CD14-positive monocyte (primary cell): ENCODE data around the gene PLCB3. TPM values are rescaled to one million over a fixed set of nuclear protein-coding genes. Genes with fewer than 3 reads are reported as not detected.

ENCODE experiments used
- DNase-seq, 3 donors: peaks; one replicate each; pipeline ENCODE4 v3.0.0-alpha.2; 2011 to 2022
- H2AFZ ChIP-seq: 2 replicates; pipeline ENCODE4 v1.6.0; 2012; ENCODE audit warnings: mild to moderate bottlenecking, low read depth, low read length, inconsistent platforms; ENCODE audit not compliant: insufficient read depth, poor library complexity, severe bottlenecking
- H3K27ac ChIP-seq, 2 donors: 1 replicate in 1 of 2; 2 replicates in 1 of 2; pipeline ENCODE4 v1.5.1; 2012 to 2013; ENCODE audit warnings: low read length in 2 of 2, control low read depth in 1 of 2, inconsistent platforms in 1 of 2, low read depth in 1 of 2, mild to moderate bottlenecking in 1 of 2
- H3K27me3 ChIP-seq, 2 donors: one replicate each; pipeline versions ENCODE4 v1.6.0 to v1.6.1; 2011 to 2013; ENCODE audit warnings: low read length in 2 of 2; ENCODE audit not compliant: control insufficient read depth in 2 of 2, insufficient read depth in 2 of 2
- H3K36me3 ChIP-seq, 2 donors: replicated peaks in 1 of 2; 1 replicate in 1 of 2; 2 replicates in 1 of 2; pipeline versions ENCODE4 v1.5.1 to v1.6.1; 2012 to 2013; ENCODE audit warnings: low read length in 2 of 2, control low read depth in 1 of 2, inconsistent platforms in 1 of 2, mild to moderate bottlenecking in 1 of 2; ENCODE audit not compliant: insufficient read depth in 2 of 2, control insufficient read depth in 1 of 2
- H3K4me1 ChIP-seq, 2 donors: 1 replicate in 1 of 2; 2 replicates in 1 of 2; pipeline versions ENCODE4 v1.5.1 to v1.6.1; 2012 to 2013; ENCODE audit warnings: low read length in 2 of 2, control low read depth in 1 of 2, inconsistent platforms in 1 of 2, mild to moderate bottlenecking in 1 of 2, moderate library complexity in 1 of 2; ENCODE audit not compliant: insufficient read depth in 2 of 2, control insufficient read depth in 1 of 2
- H3K4me2 ChIP-seq: replicated peaks from 2 replicates; pipeline ENCODE3; 2012; ENCODE audit warnings: low read length, moderate library complexity, mild to moderate bottlenecking; ENCODE audit not compliant: poor library complexity, severe bottlenecking; ENCODE audit errors: extremely low read depth
- H3K4me3 ChIP-seq, 3 experiments: fragments of 200-600 bp in 1 of 3; sonication (generic) in 1 of 3; replicated peaks in 1 of 3; 1 replicate in 2 of 3; 2 replicates in 1 of 3; pipeline ENCODE4 v1.5.1; 2011 to 2013; ENCODE audit warnings: low read length in 3 of 3, mild to moderate bottlenecking in 3 of 3, control low read depth in 2 of 3, low read depth in 2 of 3, inconsistent platforms in 1 of 3, moderate library complexity in 1 of 3
- H3K79me2 ChIP-seq: 2 replicates; pipeline ENCODE4 v1.6.0; 2012; ENCODE audit warnings: mild to moderate bottlenecking, control low read depth, inconsistent platforms, low read length, moderate library complexity; ENCODE audit not compliant: insufficient read depth
- H3K9ac ChIP-seq: 2 replicates; pipeline ENCODE4 v1.6.0; 2017; ENCODE audit warnings: low read length, mild to moderate bottlenecking; ENCODE audit not compliant: insufficient read depth, poor library complexity, severe bottlenecking
- H3K9me3 ChIP-seq, 2 donors: replicated peaks in 1 of 2; 1 replicate in 1 of 2; 2 replicates in 1 of 2; pipeline versions ENCODE4 v1.5.1 to v1.6.1; 2012 to 2013; ENCODE audit warnings: low read length in 2 of 2, control low read depth in 1 of 2; ENCODE audit not compliant: control insufficient read depth in 1 of 2, insufficient read depth in 1 of 2
- H4K20me1 ChIP-seq: 2 replicates; pipeline ENCODE4 v1.6.0; 2012; ENCODE audit warnings: mild to moderate bottlenecking, low read length, control low read depth, moderate library complexity; ENCODE audit not compliant: insufficient read depth
- H3K27ac Mint-ChIP-seq, 7 donors: one replicate each; pipeline ENCODE4 v1.8.0; 2020; ENCODE audit warnings: mild to moderate bottlenecking in 7 of 7, mixed read lengths in 7 of 7, moderate library complexity in 6 of 7, inconsistent platforms in 2 of 7
- H3K27me3 Mint-ChIP-seq, 3 donors: one replicate each; pipeline ENCODE4 v1.8.0; 2021 to 2022; ENCODE audit warnings: low read depth in 3 of 3, mild to moderate bottlenecking in 3 of 3, mixed read lengths in 3 of 3, moderate library complexity in 3 of 3, inconsistent platforms in 1 of 3
- H3K36me3 Mint-ChIP-seq, 2 donors: one replicate each; pipeline ENCODE4 v1.8.0; 2020; ENCODE audit warnings: mixed read lengths in 2 of 2, inconsistent platforms in 1 of 2, mild to moderate bottlenecking in 1 of 2
- H3K4me1 Mint-ChIP-seq: one replicate; pipeline ENCODE4 v1.8.0; 2020; ENCODE audit warnings: mild to moderate bottlenecking, mixed read lengths
- H3K4me3 Mint-ChIP-seq, 2 donors: one replicate each; pipeline ENCODE4 v1.8.0; 2020; ENCODE audit warnings: mild to moderate bottlenecking in 2 of 2, mixed read lengths in 2 of 2, moderate library complexity in 1 of 2
- H3K9me3 Mint-ChIP-seq, 7 donors: one replicate each; pipeline ENCODE4 v1.8.0; 2020 to 2022; ENCODE audit warnings: mixed read lengths in 7 of 7, mild to moderate bottlenecking in 6 of 7, moderate library complexity in 6 of 7, inconsistent platforms in 2 of 7
- CTCF ChIP-seq: fragments of 200-600 bp; IDR thresholded peaks from one replicate; pipeline ENCODE4 v1.8.0; 2022; ENCODE audit warnings: antibody characterized with exemption, mild to moderate bottlenecking
- WGBS: methylation state at CpG from one replicate; pipeline ENCODE4 v1.1.5; 2013; ENCODE audit warnings: missing lambda C conversion rate; ENCODE audit not compliant: insufficient coverage; 5-methylcytosine and 5-hydroxymethylcytosine counted together
- intact Hi-C, 2 donors: fragments of 100-400 bp; cut with micrococcal nuclease; formaldehyde crosslinking; loops; one replicate each; pipeline versions ENCODE4 v1.15.0 to v1.15.1; 2023
- polyA plus RNA-seq, 3 donors: library from polyadenylated mRNA; depleted of rRNA in 1 of 3; unstranded in 2 of 3; stranded (reverse) in 1 of 3; fragments of 300-500 nt in 2 of 3; fragments of >200 nt in 1 of 3; fragmentation: Illumina TruSeq in 2 of 3; gene quantifications; 1 replicate in 2 of 3; 2 replicates in 1 of 3; pipeline ENCODE4 v1.2.3, GENCODE V29; 2012 to 2021

PLCB3 gene
- polyA plus RNA-seq, 3 donors, result 1.1 to 17.8 (median 1.4) TPM

GRCh38 chr11:64260147-64260708 lies 8.9 kb downstream of the PLCB3 start:
- no peak for DNase-seq
- no peaks in the 10 kb centered on the region for H3K4me1 ChIP-seq
- intact Hi-C loops, result no loop called here
- H3K36me3 Mint-ChIP-seq, result peaks cover 63 to 89% of the 10 kb centered on the region in 2 donors
- WGBS, result 100% methylated on average over 3 of the region's 6 CpGs
- no peak overlapping the region for H2AFZ ChIP-seq
- no peaks in the 10 kb centered on the region for H3K27me3 ChIP-seq
- H3K27ac Mint-ChIP-seq, result peak overlapping the region in 4 of 7 donors; percentile 10 to 66 (median 59)
- no peak overlapping the region for H3K4me3 ChIP-seq
- H3K4me3 Mint-ChIP-seq, result peak overlapping the region in 1 of 2 donors; percentile 54
- H3K27ac ChIP-seq, result no peak overlapping the region
- H3K4me2 ChIP-seq, result no peak overlapping the region
- no peaks in the 10 kb centered on the region for H3K79me2 ChIP-seq
- peaks cover 91 to 95% of the 10 kb centered on the region in 2 donors for H3K36me3 ChIP-seq
- no peak for TF ChIP-seq CTCF
- peaks cover 0 to 4% (median 0%) of the 10 kb centered on the region in 7 donors for H3K9me3 Mint-ChIP-seq
- H3K4me1 Mint-ChIP-seq, result no peaks in the 10 kb centered on the region
- H3K9ac ChIP-seq, result no peak overlapping the region
- no peaks in the 10 kb centered on the region for H3K9me3 ChIP-seq
- H4K20me1 ChIP-seq, result peaks cover 7% of the 10 kb centered on the region
- H3K27me3 Mint-ChIP-seq, result peaks cover 0 to 1% (median 0%) of the 10 kb centered on the region in 3 donors

GRCh38 chr11:64261556-64262080 lies 10.3 kb downstream of the PLCB3 start:
- intact Hi-C loops, result no loop called here

More at GRCh38 chr11:64261556-64262080, 10.3 kb downstream of the PLCB3 start:
- Mint-ChIP-seq H3K4me3 (no peak overlapping the region), H3K27ac (peak overlapping the region in 2 of 7 donors; percentile 13 to 59), H3K36me3 (peaks cover 66 to 89% of the 10 kb centered on the region in 2 donors), H3K9me3 (peaks cover 0 to 4% (median 0%) of the 10 kb centered on the region in 7 donors), H3K27me3 (no peaks in the 10 kb centered on the region), H3K4me1 (no peaks in the 10 kb centered on the region)
- H3K79me2 ChIP-seq, result no peaks in the 10 kb centered on the region
- no peaks in the 10 kb centered on the region for H3K4me1 ChIP-seq
- no peaks in the 10 kb centered on the region for H3K27me3 ChIP-seq
- H3K9ac ChIP-seq, result no peak overlapping the region
- no peak for DNase-seq
- H3K27ac ChIP-seq, result no peak overlapping the region
- peaks cover 7% of the 10 kb centered on the region for H4K20me1 ChIP-seq
- TF ChIP-seq CTCF, result no peak
- H3K4me2 ChIP-seq, result no peak overlapping the region
- H3K4me3 ChIP-seq, result no peak overlapping the region
- no peaks in the 10 kb centered on the region for H3K9me3 ChIP-seq
- H2AFZ ChIP-seq, result no peak overlapping the region
- H3K36me3 ChIP-seq, result peaks cover 90 to 95% of the 10 kb centered on the region in 2 donors
- 97% methylated on average over 18 of the region's 18 CpGs for WGBS
